A549 (cell line): ENCODE data around the gene TECPR2. TPM values are rescaled to one million over a fixed set of nuclear protein-coding genes. Genes with fewer than 3 reads are reported as not detected.

ENCODE experiments used
- ATAC-seq, 2 experiments: fragments of 200-7000 bp in 1 of 2; fragments of >200 bp in 1 of 2; cut with Nextera tagmentation in 1 of 2; cut with Tn5 transposase in 1 of 2; 3 replicates each; pipeline versions ENCODE4 v1.8.0 to v1.9.1; 2018 to 2020; ENCODE audit warnings: mild to moderate bottlenecking in 1 of 2, moderate library complexity in 1 of 2
- CTCF ChIA-PET: fragments of 300-600 bp; sonication (Branson Sonifier 250); formaldehyde crosslinking; extraction: SDS; loops from one replicate; lab custom pipeline; 2021; ENCODE audit warnings: antibody characterized with exemption, inconsistent platforms; lab: Yijun Ruan, JAX
- POLR2A ChIA-PET: fragments of 350-600 bp; formaldehyde crosslinking; extraction: SDS; loops from one replicate; lab custom pipeline; 2021; ENCODE audit warnings: antibody characterized with exemption, inconsistent platforms; lab: Yijun Ruan, JAX
- DNase-seq, 2 experiments: peaks; one replicate each; pipeline versions ENCODE4 v3.0.0 to v3.0.0-alpha.2; 2011 to 2016; ENCODE audit warnings: low read depth in 1 of 2, low spot score in 1 of 2
- FAIRE-seq: peaks from 2 replicates; lab custom pipeline; 2011; peaks lifted over from hg19 to GRCh38; lab: Jason Lieb, UNC
- H3K27ac ChIP-seq, 2 experiments: fragments of >200 bp; sonication (Bioruptor Twin); formaldehyde crosslinking; 3 replicates each; pipeline ENCODE4 v1.5.1; 2016 to 2017
- H3K4me1 ChIP-seq: fragments of >200 bp; sonication (Bioruptor Twin); formaldehyde crosslinking; 3 replicates; pipeline ENCODE4 v1.6.1; 2016
- H3K4me2 ChIP-seq: fragments of >200 bp; sonication (Bioruptor Twin); formaldehyde crosslinking; 3 replicates; pipeline ENCODE4 v1.6.1; 2016
- H3K4me3 ChIP-seq: fragments of >200 bp; sonication (Bioruptor Twin); formaldehyde crosslinking; 3 replicates; pipeline ENCODE4 v1.5.1; 2016
- H3K9me3 ChIP-seq: fragments of >200 bp; sonication (Bioruptor Twin); formaldehyde crosslinking; 3 replicates; pipeline ENCODE4 v1.6.1; 2016
- ATOH8 ChIP-seq: fragments of 250-450 bp; sonication (Bioruptor Pico); IDR thresholded peaks from 2 replicates; pipeline ENCODE4 v1.5.0; 2020; ENCODE audit warnings: low read depth, mild to moderate bottlenecking, moderate library complexity
- CBX8 ChIP-seq: fragments of 200-600 bp; sonication (generic); IDR thresholded peaks from 2 replicates; pipeline ENCODE4 v1.6.1; 2016
- CHD4 ChIP-seq: fragments of 200-600 bp; sonication (generic); IDR thresholded peaks from 2 replicates; pipeline ENCODE4 v1.6.1; 2016; ENCODE audit warnings: antibody characterized with exemption, mild to moderate bottlenecking, borderline replicate concordance
- CTCF ChIP-seq: fragments of >200 bp; sonication (Bioruptor Twin); formaldehyde crosslinking; IDR thresholded peaks from 3 replicates; pipeline ENCODE4 v1.5.1; 2016
- EHF ChIP-seq: fragments of 250-450 bp; sonication (Bioruptor Pico); IDR thresholded peaks from 2 replicates; pipeline ENCODE4 v1.5.0; 2020; ENCODE audit warnings: mild to moderate bottlenecking
- FOSB ChIP-seq: fragments of 250-450 bp; sonication (Bioruptor Pico); IDR thresholded peaks from 2 replicates; pipeline ENCODE4 v1.5.0; 2020; ENCODE audit warnings: mild to moderate bottlenecking, moderate library complexity
- FOSL2 ChIP-seq, 2 experiments: fragments of 450-650 bp in 1 of 2; fragments of >200 bp in 1 of 2; sonication (Bioruptor Twin) in 1 of 2; formaldehyde crosslinking; IDR thresholded peaks; 2 replicates each; pipeline versions ENCODE4 v1.5.0 to v1.6.1; 2016 to 2020; ENCODE audit warnings: mild to moderate bottlenecking in 1 of 2, moderate library complexity in 1 of 2
- HES2 ChIP-seq: fragments of >200 bp; sonication (Bioruptor Twin); formaldehyde crosslinking; IDR thresholded peaks from 2 replicates; pipeline ENCODE4 v1.6.1; 2016
- HEYL ChIP-seq: fragments of 250-450 bp; sonication (Bioruptor Pico); IDR thresholded peaks from 2 replicates; pipeline ENCODE4 v1.8.0; 2021; ENCODE audit warnings: mild to moderate bottlenecking, moderate library complexity
- HMGXB4 ChIP-seq: fragments of 250-450 bp; sonication (Bioruptor Pico); IDR thresholded peaks from 2 replicates; pipeline ENCODE4 v1.5.0; 2021; ENCODE audit warnings: mild to moderate bottlenecking, moderate library complexity, borderline replicate concordance
- HOXB13 ChIP-seq: fragments of 250-450 bp; sonication (Bioruptor Pico); IDR thresholded peaks from 2 replicates; pipeline ENCODE4 v1.5.0; 2020; ENCODE audit warnings: low read depth, mild to moderate bottlenecking, moderate library complexity
- HOXB5 ChIP-seq: fragments of 250-450 bp; sonication (Bioruptor Pico); IDR thresholded peaks from 2 replicates; pipeline ENCODE4 v1.5.0; 2020; ENCODE audit warnings: mild to moderate bottlenecking, moderate library complexity
- JUN ChIP-seq, 2 experiments: fragments of >200 bp; sonication (Bioruptor Twin); formaldehyde crosslinking; IDR thresholded peaks; 2 replicates in 1 of 2; 3 replicates in 1 of 2; pipeline ENCODE4 v1.6.1; 2016 to 2017
- KDM1A ChIP-seq: fragments of 200-600 bp; sonication (generic); IDR thresholded peaks from 2 replicates; pipeline ENCODE4 v1.6.1; 2016; ENCODE audit warnings: low read depth, mild to moderate bottlenecking
- KDM5A ChIP-seq: fragments of 200-600 bp; sonication (generic); IDR thresholded peaks from 2 replicates; pipeline ENCODE4 v1.6.1; 2016; ENCODE audit warnings: antibody characterized with exemption, mild to moderate bottlenecking
- POLR2A ChIP-seq: IDR thresholded peaks from 2 replicates; pipeline ENCODE4 v1.6.1; 2012; ENCODE audit warnings: mild to moderate bottlenecking, low read length
- REST ChIP-seq: fragments of 200-600 bp; sonication (generic); IDR thresholded peaks from 2 replicates; pipeline ENCODE4 v1.6.1; 2016; ENCODE audit warnings: antibody characterized with exemption, mild to moderate bottlenecking, moderate library complexity
- USF2 ChIP-seq: fragments of 450-650 bp; IDR thresholded peaks from 2 replicates; pipeline ENCODE4 v1.6.1; 2014; ENCODE audit warnings: antibody characterized with exemption
- WGBS: methylation state at CpG from one replicate; pipeline ENCODE4 v1.1.6; 2017; ENCODE audit errors: missing lambda C conversion rate; 5-methylcytosine and 5-hydroxymethylcytosine counted together
- polyA plus RNA-seq, 4 experiments: library from polyadenylated mRNA; depleted of rRNA in 3 of 4; stranded (reverse); fragments of >200 nt; fragmentation: RNase III in 1 of 4; extraction: RNeasy Plus Mini Kit Qiagen cat#74134 plus additional on column Dnase treatment in 1 of 4; gene quantifications; 2 replicates in 3 of 4; 3 replicates in 1 of 4; pipeline ENCODE4 v1.2.3, GENCODE V29; 2011 to 2017

TECPR2 gene
- polyA plus RNA-seq, 2 of the 4 experiments (the other 2 are of a cell fraction), result 5.9 to 7.6 TPM

GRCh38 chr14:102537981-102538601 lies 175.3 kb downstream of the TECPR2 start:
- Histone ChIP-seq H3K9me3 (no peaks in the 10 kb centered on the region), H3K4me2 (no peak overlapping the region), H3K27ac (no peak overlapping the region; a peak in 1 of 6 replicates), H3K4me3 (no peak overlapping the region), H3K4me1 (peaks cover 11% of the 10 kb centered on the region; the same call in 2 of the 3 replicates)
- FAIRE-seq, result no peak
- WGBS, result 93% methylated on average over 11 of the region's 15 CpGs
- POLR2A ChIA-PET, result no interaction called here
- no peak for ATAC-seq
- CTCF ChIA-PET, result interaction anchor here (0.7 to 3.4 kb wide), 8 partner anchors 9 to 101 kb away, joined by 3 to 22 read pairs (median 3); no protein-coding TSS in a partner anchor
- TF ChIP-seq USF2 (no peak), CBX8 (no peak), JUN (IDR thresholded peaks at IDR 0.05) (no peak), HEYL (no peak)
- DNase-seq, result no peak

GRCh38 chr14:102538602-102539543 lies 176.1 kb downstream of the TECPR2 start:
- CTCF ChIA-PET, result interaction anchor here (0.7 to 3.4 kb wide), 7 partner anchors 9 to 102 kb away, joined by 3 to 22 read pairs (median 3); no protein-coding TSS in a partner anchor
- POLR2A ChIA-PET, result interaction anchor here (0.6 kb wide), 1 partner anchor 10 kb away, joined by 3 read pairs; no protein-coding TSS in a partner anchor
- peaks cover 18% of the 10 kb centered on the region; the same call in 2 of the 3 replicates for H3K4me1 ChIP-seq
- no peak for TF ChIP-seq EHF
- TF ChIP-seq FOSL2 (IDR thresholded peaks at IDR 0.05), result no peak
- TF ChIP-seq FOSL2 (CRISPR knock-in tag; IDR thresholded peaks at IDR 0.05), result no peak
- TF ChIP-seq REST, result no peak
- TF ChIP-seq CTCF, result no peak
- no peak for TF ChIP-seq HOXB13 (CRISPR knock-in tag)
- TF ChIP-seq KDM5A, result no peak
- TF ChIP-seq HES2, result no peak
- no peak for TF ChIP-seq HMGXB4
- TF ChIP-seq HOXB5 (CRISPR knock-in tag), result no peak
- TF ChIP-seq FOSB (CRISPR knock-in tag), result no peak
- no peak for TF ChIP-seq HEYL
- TF ChIP-seq KDM1A, result no peak
- TF ChIP-seq CHD4, result no peak
- no peak for TF ChIP-seq POLR2A
- no peak for TF ChIP-seq ATOH8 (CRISPR knock-in tag)
- DNase-seq (no peak), ATAC-seq (0 out of 6 replicates have a peak, but pooled peaks of 1 of the 2 experiments have one; percentile 10), FAIRE-seq (no peak)
- 81% methylated on average over 23 of the region's 25 CpGs for WGBS
- H3K27ac ChIP-seq, result peak overlapping the region in 1 of 2 experiments; percentile 18; a peak in 1 of 6 replicates
- no peak overlapping the region for H3K4me3 ChIP-seq
- H3K4me2 ChIP-seq, result no peak overlapping the region
- H3K9me3 ChIP-seq, result no peaks in the 10 kb centered on the region
